ENCODE results near the gene DPY19L3.
"Not testable (repeated sequence)": the region's sequence is repeated elsewhere in the genome, so short reads cannot be mapped to it uniquely, and the experiment has no call there.

The DPY19L3 gene

DNA sequence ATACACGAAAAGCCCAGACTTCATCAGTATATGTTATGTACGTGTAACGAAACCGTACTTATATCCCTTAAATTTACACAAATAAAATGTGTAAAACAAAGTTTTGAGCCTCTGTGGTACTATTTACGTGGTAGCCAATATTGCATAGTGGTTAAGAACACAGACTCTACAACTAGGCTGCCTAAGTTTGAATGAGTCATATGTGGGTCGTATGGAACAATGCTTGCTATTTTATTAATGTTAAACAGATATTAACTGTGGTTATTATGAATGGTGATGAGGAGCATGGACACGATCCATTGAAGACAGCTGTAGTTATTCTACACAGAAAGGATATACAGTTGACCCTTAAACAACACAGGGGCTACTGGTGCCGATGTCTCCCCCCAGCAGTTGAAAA lies 42.5 kb downstream of the DPY19L3 start:
- DNase-seq = no peak

DNA sequence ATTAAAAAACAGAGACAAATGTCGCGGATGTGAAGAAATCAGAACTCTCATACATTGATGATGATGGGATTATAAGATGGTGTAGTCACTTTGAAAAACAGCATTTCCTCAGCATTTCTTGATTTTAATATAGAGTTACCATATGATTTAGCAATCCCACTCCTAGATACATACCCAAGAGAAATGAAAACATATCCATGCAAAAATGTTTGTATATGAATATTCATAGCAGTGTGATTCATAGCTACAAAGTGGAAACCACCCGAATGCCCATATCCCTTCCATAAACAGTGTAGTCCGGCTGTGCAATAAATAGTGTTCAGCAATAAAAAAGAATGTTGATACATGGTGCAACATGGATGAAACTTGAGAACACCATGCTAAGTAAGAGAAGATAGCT lies 44.6 kb downstream of the DPY19L3 start:
- no peak for DNase-seq

DNA sequence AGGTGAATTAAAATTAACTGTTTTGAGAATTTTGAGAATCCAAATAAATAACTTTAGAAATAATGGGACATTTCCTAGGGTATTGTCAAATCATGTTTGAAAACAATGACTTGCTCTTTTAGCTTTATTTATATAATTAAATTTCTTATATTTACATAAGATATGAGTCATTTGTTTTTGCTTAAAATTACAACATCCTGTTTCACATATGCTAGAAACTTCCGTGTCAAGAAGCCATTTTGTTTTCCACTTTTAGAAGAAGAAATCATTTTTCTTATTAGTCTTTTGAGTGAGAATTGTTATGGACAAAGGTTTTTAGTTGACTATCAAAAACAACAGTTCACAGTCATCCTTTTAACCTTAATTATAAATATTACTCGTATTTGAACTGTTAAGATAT lies 48.2 kb downstream of the DPY19L3 start:
- no peak for DNase-seq

DNA sequence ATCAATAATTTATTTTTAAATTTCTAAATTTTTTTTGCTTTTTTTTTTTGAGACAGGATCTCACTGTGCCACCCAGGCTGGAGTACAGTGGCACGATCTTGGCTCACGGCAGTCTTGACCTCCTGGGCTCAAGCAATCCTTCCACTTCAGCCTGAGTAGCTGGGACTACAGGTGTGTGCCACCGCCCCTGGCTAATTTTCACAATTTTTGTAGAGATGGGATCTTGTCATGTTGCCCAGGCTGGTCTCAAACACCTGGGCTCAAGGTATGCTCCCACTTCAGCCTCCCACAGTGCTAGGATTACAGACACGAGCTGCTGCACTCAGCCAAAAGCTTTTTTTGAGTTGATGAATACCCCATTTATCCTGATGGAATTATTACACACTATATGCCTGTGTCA lies 50.8 kb downstream of the DPY19L3 start:
- no peak for DNase-seq

DNA sequence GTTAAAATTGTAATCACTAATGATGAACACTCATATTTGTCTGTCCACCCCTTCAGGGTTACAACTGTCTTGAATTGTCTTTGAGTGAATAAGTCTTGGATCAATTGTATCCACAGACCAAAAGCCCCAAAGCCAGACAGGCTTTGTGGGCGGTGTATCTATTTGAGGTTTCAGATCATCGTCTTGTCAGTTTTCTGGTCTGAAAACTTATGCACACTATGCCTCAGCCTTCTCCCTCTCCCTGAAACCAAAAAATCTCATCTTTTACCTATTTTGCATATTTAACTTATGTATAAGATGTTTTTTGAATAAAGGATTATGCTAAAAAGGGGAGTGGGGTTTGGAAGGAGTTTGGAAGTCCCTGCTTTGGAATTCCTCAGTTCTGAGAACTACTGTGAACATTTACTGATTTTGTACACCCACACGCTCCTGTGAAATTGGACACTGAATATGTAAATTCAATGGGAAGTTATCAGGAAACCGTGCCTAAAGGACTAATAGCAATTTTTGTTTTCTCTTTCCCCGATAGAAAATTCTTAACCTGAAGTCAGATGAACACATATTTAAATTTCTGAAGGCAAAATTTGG lies 52.1 kb downstream of the DPY19L3 start:
- DNase-seq = no peak

DNA sequence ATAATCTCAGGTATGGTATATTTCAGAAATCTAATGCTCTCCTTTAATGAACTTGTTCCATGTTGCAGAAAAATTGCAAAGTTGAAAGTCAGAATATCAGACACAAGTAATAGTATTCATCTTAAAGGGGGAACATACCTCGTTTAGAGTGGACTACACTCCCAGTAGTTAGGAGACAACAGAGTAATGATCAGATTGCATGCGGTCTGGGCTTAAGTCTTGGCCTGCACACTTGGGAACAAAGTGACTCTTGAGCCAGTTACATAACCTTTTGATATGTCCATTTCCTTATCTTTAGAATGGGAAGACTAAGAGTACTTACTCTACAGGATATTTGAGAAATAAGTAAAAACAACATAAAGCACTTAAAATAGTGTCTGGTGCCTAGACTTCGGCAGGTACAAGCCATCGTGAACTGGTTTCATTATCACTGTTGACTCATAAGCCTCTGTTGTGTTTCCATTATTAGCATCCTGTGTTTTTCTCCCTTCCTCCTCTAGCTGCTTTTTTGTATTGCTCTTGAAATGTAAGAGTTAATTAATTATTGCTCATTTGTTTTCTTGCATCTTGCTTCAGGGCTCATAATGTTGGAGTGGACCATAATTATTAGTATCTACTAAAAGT lies 53.0 kb downstream of the DPY19L3 start:
- DNase-seq = no peak

DNA sequence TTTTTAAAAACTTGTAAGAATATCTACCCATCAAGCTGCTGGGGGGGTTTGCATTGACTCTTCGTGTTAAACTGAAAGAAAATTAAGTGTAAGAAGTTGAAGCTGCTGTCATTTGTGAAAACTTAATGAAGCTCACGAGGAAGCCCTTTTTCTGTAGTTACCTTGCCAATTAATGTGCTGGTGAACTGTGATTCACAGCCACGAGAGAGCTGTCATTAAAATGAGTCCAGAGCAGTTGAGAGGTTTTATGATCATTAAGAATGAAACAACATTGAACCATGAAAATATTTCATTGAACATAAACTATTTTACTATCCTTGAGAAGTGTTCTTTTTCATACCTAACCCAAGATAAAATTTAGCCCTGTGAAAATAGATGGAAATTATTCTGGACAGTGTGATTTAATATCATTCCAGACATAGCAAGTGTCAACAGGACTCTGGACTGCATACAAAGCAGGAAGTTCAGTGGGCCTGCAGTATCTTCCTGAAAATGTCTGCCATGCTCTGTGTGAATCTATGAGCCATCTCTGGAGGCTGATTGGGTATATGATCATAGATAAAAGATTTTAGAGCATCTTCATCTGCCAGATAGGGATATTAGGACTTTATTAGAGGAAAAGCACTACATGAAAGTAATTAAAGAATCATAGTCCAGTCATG lies 53.8 kb downstream of the DPY19L3 start:
- DNase-seq = no peak

DNA sequence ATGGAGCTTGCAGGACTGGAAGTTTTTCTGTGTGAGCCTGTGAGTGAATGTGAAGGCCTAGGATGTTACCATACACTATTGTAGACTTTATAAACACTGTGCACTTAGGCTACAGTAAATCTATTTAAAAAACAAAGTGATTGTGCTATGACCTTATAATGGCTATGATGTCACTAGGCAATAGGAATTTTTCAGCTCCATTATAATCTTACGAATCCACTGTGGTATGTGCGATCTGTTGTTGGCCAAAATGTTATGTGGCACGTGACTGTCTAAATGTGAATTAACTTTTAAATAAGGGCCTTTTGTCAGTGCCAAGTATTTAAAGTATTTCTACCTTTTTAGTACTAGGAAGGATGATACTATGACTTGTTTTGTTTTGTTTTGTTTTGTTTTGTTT lies 54.9 kb downstream of the DPY19L3 start:
- DNase-seq = no peak

DNA sequence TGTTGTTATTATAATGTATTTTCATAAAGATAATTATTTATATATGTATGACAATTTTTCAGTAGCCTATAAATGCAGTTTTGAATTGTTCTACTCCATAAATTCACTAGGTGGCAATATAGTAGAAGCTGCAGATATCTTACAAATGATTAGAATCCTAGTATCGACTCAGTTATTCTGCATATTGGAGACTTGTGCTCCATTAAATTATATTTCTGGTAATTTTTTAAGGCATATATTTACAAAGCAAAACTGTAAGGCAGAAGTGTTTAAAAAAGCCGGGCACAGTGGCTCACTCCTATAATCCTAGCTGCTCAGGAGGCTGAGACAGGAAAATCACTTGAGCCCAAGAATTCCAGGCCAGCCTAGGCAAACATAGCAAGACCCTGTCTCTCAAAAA lies 58.7 kb downstream of the DPY19L3 start:
- peak; percentile 39 for DNase-seq

DNA sequence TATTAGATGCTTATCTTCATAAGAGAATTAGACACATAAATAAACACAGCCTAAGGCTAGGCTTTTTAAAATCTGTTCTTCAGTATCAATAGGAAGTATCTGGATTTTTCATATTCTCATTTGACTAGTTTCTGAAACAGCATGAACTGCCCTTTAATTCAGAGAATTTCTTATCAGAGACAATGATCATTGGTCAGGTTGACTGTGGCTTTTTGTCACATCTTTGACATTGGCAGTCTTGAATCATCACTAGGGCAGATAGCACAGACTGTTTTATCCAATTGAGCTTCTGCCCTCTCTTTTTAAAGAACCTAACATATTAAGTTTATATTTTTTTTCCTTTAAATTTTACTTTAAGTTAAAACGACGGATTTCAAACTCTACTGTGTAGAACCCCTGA lies 59.6 kb downstream of the DPY19L3 start:
- no peak for DNase-seq

DNA sequence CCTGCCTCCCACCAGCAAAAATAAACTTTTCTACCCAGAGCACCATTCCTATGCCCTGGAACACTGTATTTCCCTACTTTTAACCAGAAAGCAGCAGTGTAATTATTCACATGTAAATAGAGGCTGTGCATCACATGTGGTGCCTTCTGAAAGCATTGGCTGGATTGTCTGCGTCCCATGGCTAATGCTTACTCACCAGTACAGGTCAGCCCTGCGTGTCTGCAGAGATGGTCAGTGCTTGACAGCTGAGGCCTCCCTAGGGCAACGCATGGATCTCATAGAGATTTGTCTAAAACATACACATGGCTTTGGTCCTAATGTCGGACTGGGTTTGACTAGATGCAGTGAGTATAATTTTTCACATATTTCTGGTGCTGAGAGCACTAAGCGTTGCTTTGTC lies 64.2 kb downstream of the DPY19L3 start:
- no peak for DNase-seq

DNA sequence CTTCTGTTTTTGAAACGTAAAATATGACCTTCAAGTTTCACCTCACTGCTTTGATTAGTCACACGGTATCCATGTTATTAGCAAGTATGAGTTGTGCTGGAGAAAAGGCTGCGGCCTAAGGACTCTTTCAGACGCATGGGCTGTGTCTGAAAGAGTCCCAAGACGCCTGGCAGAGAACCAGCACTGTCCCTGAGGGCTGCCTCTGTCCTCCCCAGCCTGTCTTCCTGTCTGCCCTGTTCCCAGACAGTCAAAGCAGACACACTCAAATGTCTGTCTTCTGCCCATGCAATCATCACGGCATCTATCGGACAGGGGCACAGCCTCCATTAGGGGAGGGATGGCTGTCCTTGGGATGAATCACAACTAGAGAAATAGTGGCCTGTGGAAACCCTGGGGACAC lies 65.5 kb downstream of the DPY19L3 start:
- DNase-seq = no peak

DNA sequence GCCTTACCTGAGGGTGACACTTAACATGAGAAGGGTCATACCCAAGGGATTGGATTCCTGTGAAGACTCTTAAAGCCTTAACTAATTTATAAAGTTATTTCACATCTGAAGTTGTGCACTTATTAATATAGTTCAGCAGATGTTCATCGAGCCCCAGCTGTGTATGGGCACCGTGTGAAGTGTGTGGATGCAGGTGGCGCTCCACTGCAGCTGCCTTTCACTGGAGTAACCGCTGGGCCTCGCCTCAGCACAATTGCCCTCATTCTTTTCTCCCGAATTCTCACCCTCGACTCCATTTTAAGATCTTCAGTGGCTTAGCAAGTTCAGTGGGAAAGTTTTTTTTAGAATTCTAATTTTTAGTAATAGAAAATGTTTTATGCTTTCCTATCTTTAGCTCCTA lies 66.2 kb downstream of the DPY19L3 start:
- DNase-seq = no peak

DNA sequence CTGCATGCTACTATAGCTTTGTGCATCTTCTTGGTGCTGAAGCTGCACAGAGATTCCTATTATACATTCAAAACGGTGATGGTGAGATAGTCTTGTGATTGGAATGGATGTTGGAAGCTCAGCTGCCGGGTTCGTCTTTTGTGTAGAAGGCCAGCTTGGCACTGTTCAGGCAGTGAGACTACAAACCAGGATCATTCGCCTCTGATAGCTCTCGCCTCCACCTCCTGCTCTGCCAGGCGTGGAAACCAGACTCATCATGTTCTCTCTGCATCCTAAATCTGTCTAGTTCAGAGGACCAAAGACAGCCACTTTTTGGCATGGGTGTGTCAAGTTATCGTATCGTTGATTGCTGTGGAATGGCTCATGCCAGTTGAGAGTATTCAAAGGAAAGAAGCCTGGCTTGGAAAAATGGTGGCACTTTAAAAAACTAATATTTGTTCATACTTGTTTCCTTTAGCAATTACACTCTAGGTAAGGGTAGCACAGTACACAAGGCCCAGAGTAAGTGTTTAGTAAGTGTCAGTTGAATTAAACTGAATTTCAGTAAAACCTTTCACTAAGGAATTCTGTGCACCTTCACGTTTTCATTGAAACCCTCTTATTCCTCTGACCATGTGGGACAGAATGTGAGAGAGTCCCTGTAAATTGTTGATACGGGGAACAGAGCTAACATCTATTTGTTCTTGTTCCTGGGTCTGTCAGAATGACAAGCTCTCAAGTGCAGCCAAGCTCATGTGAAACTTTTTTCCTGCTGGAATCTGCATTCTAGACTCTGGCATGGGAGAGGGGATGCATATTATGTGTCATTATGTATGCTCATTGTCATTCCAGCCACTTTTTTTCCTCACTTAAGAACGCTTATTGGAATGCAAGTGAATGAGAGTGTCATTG lies 69.8 kb downstream of the DPY19L3 start:
- no peak for DNase-seq

DNA sequence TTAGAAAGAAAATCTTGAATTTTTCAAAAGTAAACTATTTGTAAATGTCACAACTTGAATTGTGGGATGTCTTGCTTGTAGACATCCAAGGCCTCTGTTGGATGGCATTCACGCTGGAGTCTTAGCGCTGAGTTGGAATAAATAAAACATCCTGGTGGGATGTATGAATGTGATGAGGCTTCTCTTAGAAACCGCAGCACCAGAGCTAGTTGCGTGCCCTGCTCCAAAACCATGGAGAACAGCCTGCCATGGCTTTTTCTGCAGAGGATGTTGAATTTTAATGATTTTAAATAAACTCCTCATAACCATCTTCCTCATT lies 70.4 kb downstream of the DPY19L3 start:
- DNase-seq = no peak

DNA sequence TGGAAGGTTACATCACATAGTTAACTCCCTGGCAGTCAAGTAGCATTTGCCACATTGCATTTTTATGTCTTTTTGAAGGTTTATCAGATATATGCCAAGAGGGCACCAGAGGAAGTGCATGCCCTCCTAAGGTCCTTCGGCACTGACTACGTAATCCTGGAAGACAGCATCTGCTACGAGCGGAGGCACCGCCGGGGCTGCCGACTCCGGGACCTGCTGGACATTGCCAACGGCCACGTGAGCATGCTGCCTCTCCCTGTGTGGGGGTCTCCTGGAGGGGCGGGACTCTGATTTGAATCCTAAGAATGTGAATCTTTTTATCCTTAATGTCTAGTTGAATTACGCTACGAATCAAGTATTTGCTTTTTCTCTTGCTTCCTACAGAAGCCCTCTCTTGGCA lies 74.8 kb downstream of the DPY19L3 start:
- no peak for DNase-seq

DNA sequence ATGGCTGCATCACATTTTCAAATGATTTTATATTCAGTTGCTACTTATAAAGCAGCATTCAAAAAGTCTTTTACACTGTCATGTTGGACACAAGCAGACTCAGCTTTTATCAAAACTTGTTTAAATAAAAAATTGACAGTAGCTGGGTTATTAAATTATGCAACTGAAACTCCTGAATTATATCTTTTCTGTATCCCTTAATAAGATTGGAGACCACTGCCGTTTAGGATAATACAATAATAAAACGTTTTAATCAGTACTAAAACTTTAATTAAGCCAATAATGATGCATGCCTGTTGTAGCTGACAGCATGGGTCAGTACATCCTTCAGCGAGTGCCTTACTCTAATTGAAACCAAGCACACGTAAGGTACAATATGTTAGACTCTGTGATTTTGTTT lies 78.0 kb downstream of the DPY19L3 start:
- no peak for DNase-seq

DNA sequence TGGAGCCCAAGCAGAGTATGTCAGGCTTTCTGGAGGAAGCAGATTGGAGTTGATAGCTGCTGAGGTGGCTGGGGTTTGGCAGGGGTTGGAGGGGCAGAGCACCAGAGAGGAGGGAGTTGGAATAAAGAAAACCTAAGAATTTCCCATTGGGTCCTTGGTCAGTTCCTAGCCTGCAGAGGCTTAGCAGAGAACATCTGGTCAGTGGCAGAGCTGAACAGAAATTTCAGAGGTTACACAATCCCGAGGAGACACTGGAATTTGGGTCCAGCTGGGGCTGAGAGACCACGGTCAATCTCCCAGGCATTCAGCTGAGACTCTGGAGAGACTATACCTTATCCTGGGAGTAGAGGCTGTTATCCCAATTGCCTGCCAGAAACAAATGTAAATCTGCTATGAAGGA lies 84.4 kb downstream of the DPY19L3 start:
- DNase-seq = no peak

DNA sequence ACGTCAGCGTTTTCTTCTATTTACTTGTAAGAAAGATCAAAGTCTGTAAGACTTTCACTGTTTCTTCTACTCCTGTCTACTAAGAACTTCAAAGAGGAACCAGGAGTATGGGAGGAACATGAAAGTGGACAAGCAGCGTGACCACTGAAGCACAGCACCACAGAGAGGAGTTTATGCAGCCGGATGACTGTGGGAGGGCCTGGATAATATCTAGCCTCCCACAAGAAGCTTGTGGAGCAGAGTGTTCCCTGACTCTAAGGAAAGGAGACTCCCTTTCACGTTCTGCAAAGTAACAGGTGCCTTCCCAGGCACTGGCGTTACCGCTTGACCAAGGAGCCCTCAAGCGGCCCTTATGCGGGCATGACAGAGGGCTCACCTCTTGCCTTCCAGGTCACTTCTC lies 91.8 kb downstream of the DPY19L3 start:
- no peak for DNase-seq

DNA sequence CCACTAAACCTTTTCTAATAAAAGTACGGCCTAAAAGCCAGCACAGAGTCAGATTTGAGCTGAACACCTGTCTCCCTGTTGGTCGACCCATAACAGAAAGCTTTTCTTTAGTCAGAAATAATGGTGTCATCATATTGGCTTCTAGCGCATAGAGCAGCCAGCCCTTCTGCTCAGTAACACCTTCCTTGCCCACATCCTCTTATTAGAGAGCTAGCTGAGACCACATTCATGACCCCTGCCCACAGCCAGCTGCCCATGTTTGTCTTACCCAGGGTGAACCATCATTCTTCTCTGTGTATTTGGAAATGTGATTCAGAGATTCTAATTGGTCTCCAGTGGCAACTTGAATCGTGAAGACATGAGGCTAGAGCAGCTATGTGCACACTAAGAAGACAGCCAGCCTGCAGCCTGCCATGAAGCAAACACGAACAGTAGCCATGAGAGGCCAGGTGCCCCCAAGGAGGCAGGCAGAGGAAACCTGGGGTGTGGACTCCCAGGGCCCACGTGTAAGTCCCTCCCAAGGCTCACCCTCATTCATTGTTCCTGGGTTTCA lies 93.2 kb downstream of the DPY19L3 start:
- peak; percentile 91 for DNase-seq

DNA sequence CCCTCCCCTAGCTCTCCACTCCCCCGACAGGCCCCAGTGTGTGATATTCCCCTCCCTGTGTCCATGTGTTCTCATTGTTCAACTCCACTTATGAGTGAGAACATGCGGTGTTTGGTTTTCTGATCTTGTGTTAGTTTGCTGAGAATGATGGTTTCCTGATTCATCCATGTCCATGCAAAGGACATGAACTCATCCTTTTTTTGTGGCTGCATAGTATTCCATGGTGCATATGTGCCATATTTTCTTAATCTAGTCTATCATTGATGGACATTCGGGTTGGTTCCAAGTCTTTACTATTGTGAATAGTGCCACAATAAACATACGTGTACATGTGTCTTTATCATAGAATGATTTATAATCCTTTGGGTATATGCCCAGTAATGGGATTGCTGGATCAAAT lies 106.9 kb downstream of the DPY19L3 start:
- DNase-seq = not testable (repeated sequence)

DNA sequence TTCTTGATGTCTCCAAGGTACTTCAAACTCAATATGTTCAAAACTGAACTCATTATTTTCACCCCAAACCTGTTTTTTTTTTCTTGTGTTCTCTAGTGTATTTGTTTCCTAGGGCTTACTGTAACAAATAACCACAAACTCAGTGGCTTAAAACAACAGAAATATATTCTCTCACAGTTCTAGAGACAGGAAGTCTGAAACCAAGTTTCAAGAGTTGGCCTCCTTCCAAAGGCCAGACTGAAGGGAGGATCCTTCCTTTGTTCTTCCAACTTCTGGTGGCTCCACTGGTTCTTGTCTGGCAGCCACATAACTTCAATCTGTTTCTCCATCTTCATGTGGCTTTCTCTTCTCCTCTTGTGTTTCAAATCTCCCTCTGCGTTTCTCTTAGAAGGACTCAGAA lies 113.5 kb downstream of the DPY19L3 start:
- peak; percentile 10 for DNase-seq

DNA sequence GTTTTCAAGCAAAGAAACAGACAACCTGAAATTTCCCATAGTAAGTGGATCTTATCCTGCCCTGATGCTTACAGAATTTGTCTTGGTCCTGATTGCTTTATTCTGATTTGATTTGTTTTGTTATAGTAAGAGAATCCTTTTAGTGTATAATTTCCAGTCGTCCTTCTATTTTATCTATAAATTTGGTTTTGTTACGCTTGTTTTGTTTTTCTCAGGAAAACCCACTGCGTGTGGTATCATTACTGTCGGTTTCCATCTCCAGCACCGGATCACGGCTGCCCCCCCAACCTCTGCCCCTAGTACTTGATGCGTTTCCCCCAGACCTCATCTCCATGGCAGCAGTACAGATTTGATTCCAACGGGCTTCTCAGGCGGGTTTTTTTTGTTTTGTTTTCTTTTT lies 117.4 kb downstream of the DPY19L3 start:
- DNase-seq = no peak

DNA sequence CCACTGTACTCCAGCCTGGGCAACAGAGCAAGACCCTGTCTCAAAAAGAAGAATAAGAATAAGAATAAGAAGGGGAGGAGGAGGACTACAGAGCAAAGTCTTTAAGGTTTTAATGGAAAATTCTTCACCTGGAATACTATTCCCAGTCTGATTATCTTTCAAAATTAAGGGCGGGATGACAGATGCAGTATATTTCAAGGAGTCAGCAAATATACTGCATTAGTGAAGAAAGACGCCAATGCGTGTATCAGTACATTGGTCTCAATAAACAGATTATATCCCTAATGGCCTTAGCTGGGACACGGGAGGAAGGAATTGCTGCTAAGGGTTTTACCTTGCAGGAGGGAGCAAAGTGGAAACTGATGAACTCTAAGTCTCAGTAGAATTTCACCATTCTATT lies 121.3 kb downstream of the DPY19L3 start:
- DNase-seq = no peak

All from NCI-H69 (cell line).